Activated CD8-positive, alpha-beta T cell treated with anti-CD3 and anti-CD28 coated beads for 36 hours (primary cell): ENCODE results near the gene TPM2. TPM values are rescaled to one million over a fixed set of nuclear protein-coding genes. Genes with fewer than 3 reads are reported as not detected.
A peak's percentile ranks its signal among the peaks of the same experiment; 100 is the strongest.

Experiments
- ATAC-seq: fragments of 200-7000 bp; cut with Tn5 transposase; one replicate; pipeline ENCODE4 v1.10.0; 2021; ENCODE audit warnings: mild to moderate bottlenecking, moderate library complexity
- CTCF ChIA-PET: fragments of 350-600 bp; sonication (Branson Sonifier 250); formaldehyde crosslinking; loops from one replicate; lab custom pipeline; 2021; ENCODE audit warnings: antibody characterized with exemption; lab: Charles Lee
- POLR2A ChIA-PET: fragments of 350-600 bp; sonication (Branson Sonifier 250); formaldehyde crosslinking; loops from one replicate; lab custom pipeline; 2021; ENCODE audit warnings: antibody characterized with exemption; lab: Charles Lee
- DNase-seq: peaks from one replicate; pipeline ENCODE4 v3.0.0-alpha.2; 2020
- H3K27ac Mint-ChIP-seq: one replicate; pipeline ENCODE4 v1.8.0; 2021; ENCODE audit warnings: mild to moderate bottlenecking, mixed read lengths
- H3K27me3 Mint-ChIP-seq: one replicate; pipeline ENCODE4 v1.8.0; 2021; ENCODE audit warnings: mixed read lengths
- H3K36me3 Mint-ChIP-seq: one replicate; pipeline ENCODE4 v1.8.0; 2021; ENCODE audit warnings: low read depth, mixed read lengths
- H3K4me1 Mint-ChIP-seq: one replicate; pipeline ENCODE4 v1.8.0; 2021; ENCODE audit warnings: low read depth, mixed read lengths
- H3K4me3 Mint-ChIP-seq: one replicate; pipeline ENCODE4 v1.8.0; 2021; ENCODE audit warnings: mild to moderate bottlenecking, moderate library complexity, mixed read lengths
- H3K9me3 Mint-ChIP-seq: one replicate; pipeline ENCODE4 v1.8.0; 2021; ENCODE audit warnings: mixed read lengths
- intact Hi-C: fragments of 100-400 bp; cut with micrococcal nuclease; formaldehyde crosslinking; loops from one replicate; pipeline ENCODE4 v1.10.0; 2022
- total RNA-seq, 2 experiments: library from RNA; stranded (reverse); gene quantifications; one replicate each; pipeline ENCODE4 v1.2.3, GENCODE V29; 2021
- TF ChIP-seq, protein P1 (sequence below): fragments of 200-600 bp; IDR thresholded peaks from one replicate; pipeline ENCODE4 v1.8.0; 2022; ENCODE audit warnings: antibody characterized with exemption, mild to moderate bottlenecking

TPM2 gene
- total RNA-seq, 2 experiments from 2014 or later, result 4.8 to 5.3 TPM

DNA sequence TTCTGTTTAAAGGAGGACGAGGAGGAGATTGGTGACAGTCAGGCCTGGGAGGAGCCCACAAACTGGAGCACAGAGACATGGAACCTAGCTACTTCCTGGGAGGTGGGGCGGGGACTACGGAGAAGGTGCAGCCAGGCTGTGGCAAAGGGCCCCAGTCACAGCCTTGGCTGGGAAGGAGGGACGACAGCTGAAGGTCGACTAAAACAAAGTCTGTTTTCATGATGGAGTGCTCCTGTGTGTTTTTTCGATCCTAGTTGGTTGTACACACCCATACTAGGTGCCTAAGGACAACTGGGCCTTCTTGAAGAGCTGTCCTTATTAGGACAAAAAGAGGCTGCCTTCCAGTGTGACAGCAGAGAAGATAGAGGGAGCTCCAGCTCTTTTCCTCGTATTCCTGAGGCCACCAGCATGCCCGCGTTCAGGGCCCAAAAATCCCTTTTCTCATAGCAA lies 28.7 kb downstream of the TPM2 start:
- POLR2A ChIA-PET, result interaction anchor here (0.8 to 1.7 kb wide), 5 partner anchors 15 to 70 kb away, joined by 3 to 8 read pairs (median 3); partner anchors contain the start of genes CD72 and TLN1
- Mint-ChIP-seq H3K4me1 (peaks cover 68% of the 10 kb centered on the region), H3K9me3 (no peaks in the 10 kb centered on the region), H3K27me3 (peaks cover 2% of the 10 kb centered on the region), H3K36me3 (peaks cover 44% of the 10 kb centered on the region), H3K4me3 (peak overlapping the region; percentile 4), H3K27ac (no peak overlapping the region)
- ATAC-seq (no peak), DNase-seq (no peak)
- CTCF ChIA-PET, result interaction anchor here (0.7 to 24.5 kb wide), 12 partner anchors 9 to 1257 kb away, joined by 3 to 313 read pairs (median 4); partner anchors contain the start of genes SIT1 and TPM2
- TF ChIP-seq, protein P1, sequence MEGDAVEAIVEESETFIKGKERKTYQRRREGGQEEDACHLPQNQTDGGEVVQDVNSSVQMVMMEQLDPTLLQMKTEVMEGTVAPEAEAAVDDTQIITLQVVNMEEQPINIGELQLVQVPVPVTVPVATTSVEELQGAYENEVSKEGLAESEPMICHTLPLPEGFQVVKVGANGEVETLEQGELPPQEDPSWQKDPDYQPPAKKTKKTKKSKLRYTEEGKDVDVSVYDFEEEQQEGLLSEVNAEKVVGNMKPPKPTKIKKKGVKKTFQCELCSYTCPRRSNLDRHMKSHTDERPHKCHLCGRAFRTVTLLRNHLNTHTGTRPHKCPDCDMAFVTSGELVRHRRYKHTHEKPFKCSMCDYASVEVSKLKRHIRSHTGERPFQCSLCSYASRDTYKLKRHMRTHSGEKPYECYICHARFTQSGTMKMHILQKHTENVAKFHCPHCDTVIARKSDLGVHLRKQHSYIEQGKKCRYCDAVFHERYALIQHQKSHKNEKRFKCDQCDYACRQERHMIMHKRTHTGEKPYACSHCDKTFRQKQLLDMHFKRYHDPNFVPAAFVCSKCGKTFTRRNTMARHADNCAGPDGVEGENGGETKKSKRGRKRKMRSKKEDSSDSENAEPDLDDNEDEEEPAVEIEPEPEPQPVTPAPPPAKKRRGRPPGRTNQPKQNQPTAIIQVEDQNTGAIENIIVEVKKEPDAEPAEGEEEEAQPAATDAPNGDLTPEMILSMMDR, result no peak
- intact Hi-C loops, result no loop called here

DNA sequence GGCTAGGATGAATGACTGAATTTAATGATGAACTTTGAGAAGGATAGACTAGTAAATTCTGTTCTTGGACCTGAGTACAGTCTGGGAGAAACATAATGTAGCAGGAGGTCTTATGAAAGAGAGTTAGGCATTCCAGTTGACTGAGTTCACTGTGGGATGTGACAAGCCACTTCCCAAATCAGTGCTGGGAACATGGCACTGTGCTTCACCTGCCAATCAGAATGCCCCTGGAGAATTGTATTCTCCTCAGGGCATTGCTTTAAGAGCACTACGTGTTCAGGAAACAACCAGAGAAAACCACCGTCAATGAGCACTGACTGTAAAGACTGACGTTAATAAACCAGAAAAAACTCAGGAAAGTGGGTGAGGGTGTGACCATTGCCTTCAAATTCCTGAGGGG lies 30.4 kb downstream of the TPM2 start:
- H3K4me1 Mint-ChIP-seq, result peaks cover 67% of the 10 kb centered on the region
- DNase-seq (no peak), ATAC-seq (no peak)
- no peaks in the 10 kb centered on the region for H3K9me3 Mint-ChIP-seq
- TF ChIP-seq, protein P1, result no peak
- CTCF ChIA-PET, result interaction anchor here (0.9 to 24.5 kb wide), 16 partner anchors 11 to 167 kb away, joined by 3 to 313 read pairs (median 8); partner anchors contain the start of genes CA9, CREB3, SIT1 and TLN1
- H3K4me3 Mint-ChIP-seq, result peak overlapping the region; percentile 81
- H3K27me3 Mint-ChIP-seq, result peaks cover 2% of the 10 kb centered on the region
- intact Hi-C loops, result loop anchor here (5.0 to 10.0 kb wide), 2 partner anchors 68 to 155 kb away; partner anchors contain the start of genes HINT2 and SPAG8
- H3K36me3 Mint-ChIP-seq, result peaks cover 44% of the 10 kb centered on the region
- POLR2A ChIA-PET, result interaction anchor here (1.0 to 5.3 kb wide), 9 partner anchors 8 to 72 kb away, joined by 3 to 64 read pairs (median 5); partner anchors contain the start of genes CREB3 and TLN1
- peak overlapping the region; percentile 96 for H3K27ac Mint-ChIP-seq

DNA sequence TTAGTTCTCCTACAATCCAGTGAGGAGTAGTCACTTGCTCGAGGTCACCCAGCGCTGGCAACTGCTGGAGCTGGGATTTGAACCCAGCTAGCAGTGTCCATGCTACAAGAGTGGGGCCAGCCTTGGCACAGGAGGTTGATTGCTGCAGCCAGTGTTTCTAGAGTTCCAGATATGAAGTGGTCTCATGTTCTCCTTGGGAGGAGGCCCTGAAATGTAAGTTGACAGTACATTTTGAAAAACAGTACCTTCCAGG lies 30.8 kb downstream of the TPM2 start:
- Mint-ChIP-seq H3K27me3 (peaks cover 2% of the 10 kb centered on the region), H3K9me3 (no peaks in the 10 kb centered on the region), H3K27ac (peak overlapping the region; percentile 96), H3K36me3 (peaks cover 44% of the 10 kb centered on the region), H3K4me3 (peak overlapping the region; percentile 81), H3K4me1 (peaks cover 65% of the 10 kb centered on the region)
- ATAC-seq (no peak), DNase-seq (no peak)
- ChIA-PET POLR2A (interaction anchor here (1.0 to 5.3 kb wide), 8 partner anchors 8 to 73 kb away, joined by 3 to 64 read pairs (median 6); partner anchors contain the start of genes CREB3 and TLN1), CTCF (interaction anchor here (0.9 to 24.5 kb wide), 18 partner anchors 9 to 223 kb away, joined by 3 to 313 read pairs (median 7); partner anchors contain the start of genes CA9, CREB3, SIT1 and TLN1)
- TF ChIP-seq, protein P1, result no peak
- intact Hi-C loops, result loop anchor here (5.0 to 10.0 kb wide), 2 partner anchors 68 to 156 kb away; partner anchors contain the start of genes HINT2 and SPAG8

DNA sequence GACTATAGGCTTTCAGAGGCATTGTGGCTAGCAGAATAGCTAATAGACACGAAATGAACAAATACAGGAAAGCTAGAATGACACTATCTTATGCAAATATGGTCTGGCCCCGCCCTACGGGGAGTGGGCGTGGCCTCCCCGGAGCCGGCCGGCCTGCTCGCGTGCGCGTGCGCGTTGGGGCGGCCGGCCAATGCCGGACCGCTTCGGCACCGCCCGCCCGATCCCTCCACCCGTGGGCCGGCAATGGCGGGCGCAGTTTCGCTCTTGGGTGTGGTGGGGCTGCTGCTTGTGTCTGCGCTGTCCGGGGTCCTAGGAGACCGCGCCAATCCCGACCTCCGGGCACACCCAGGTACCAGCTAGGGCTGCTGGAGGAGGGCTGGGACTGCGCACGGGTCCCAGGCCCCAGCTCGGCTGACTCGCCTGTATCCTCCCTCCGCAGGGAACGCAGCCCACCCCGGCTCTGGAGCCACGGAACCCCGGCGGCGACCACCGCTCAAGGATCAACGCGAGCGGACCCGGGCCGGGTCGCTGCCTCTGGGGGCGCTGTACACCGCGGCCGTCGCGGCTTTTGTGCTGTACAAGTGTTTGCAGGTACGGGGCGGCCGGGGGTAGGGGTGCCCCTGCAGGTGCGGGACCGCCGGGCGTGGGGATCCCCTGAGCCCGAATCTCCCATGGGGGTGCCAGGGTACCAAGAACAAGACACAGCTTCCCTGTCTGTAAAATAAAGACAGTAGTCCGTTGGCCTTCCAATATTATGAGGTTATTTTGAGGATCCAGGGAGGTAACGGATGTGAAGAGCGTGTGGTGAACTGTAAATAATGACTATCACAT lies 31.4 kb downstream of the TPM2 start, which contains the start of gene CCDC107:
Gene CCDC107 (plus strand): TSS at position 156 of the 831 bp plus-strand sequence. CDS start 88 bp downstream, at position 244.
- peak; percentile 78 for ATAC-seq
- intact Hi-C loops, result loop anchor here (5.0 to 10.0 kb wide), 2 partner anchors 69 to 156 kb away; partner anchors contain the start of genes HINT2 and SPAG8
- no peaks in the 10 kb centered on the region for H3K9me3 Mint-ChIP-seq
- peaks cover 2% of the 10 kb centered on the region for H3K27me3 Mint-ChIP-seq
- peak within 1 kb of the TSS; percentile 81 for H3K4me3 Mint-ChIP-seq
- H3K36me3 Mint-ChIP-seq, result peaks cover 43% of the 10 kb centered on the region
- TF ChIP-seq, protein P1, result peak; percentile 96
- ChIA-PET CTCF (interaction anchor here (0.5 to 24.5 kb wide), 30 partner anchors 9 to 1412 kb away, joined by 3 to 313 read pairs (median 4); partner anchors contain the start of genes CA9, CREB3, SIT1 and SPAG8), POLR2A (interaction anchor here (0.7 to 5.3 kb wide), 17 partner anchors 9 to 154 kb away, joined by 3 to 64 read pairs (median 4); partner anchors contain the start of genes CREB3, SPAG8, TLN1 and TPM2)
- H3K27ac Mint-ChIP-seq, result peak within 1 kb of the TSS; percentile 96
- peaks cover 63% of the 10 kb centered on the region for H3K4me1 Mint-ChIP-seq
- peak; percentile 82 for DNase-seq
